ENCODE measurements around the gene IAPP. TPM values are rescaled to one million over a fixed set of nuclear protein-coding genes. Genes with fewer than 3 reads are reported as not detected.

The IAPP gene
- total RNA-seq, 3 donors from 2014 or later: not detected

GRCh38 chr12:21334771-21335325 is 37.9 kb upstream of the IAPP start, which contains the start of gene SLCO1A2:
Gene SLCO1A2 (minus strand): TSS chr12:21334917. CDS start chr12:21334647, 270 bp downstream.
- intact Hi-C loops (cut with DNase I; ENCODE audit: low total_unique reads): no loop called here

GRCh38 chr12:21336656-21337055 is 36.0 kb upstream of the IAPP start:
- H3K4me3 ChIP-seq: no peak overlapping the region
- TF ChIP-seq CTCF (IDR thresholded peaks at IDR 0.05) (no peak), POLR2A (IDR thresholded peaks at IDR 0.05) (no peak), POLR2AphosphoS5 (IDR thresholded peaks at IDR 0.05) (no peak)
- H3K27me3 ChIP-seq: no peaks in the 10 kb centered on the region
- no peaks in the 10 kb centered on the region for H3K9me3 ChIP-seq
- H3K36me3 ChIP-seq: no peaks in the 10 kb centered on the region
- DNase-seq (ENCODE audit: low spot score in 2 of 2): no peak
- H3K27ac ChIP-seq: no peak overlapping the region
- no peaks in the 10 kb centered on the region for H3K4me1 ChIP-seq
- intact Hi-C loops (cut with DNase I; ENCODE audit: low total_unique reads): no loop called here

More at GRCh38 chr12:21334771-21335325, 37.9 kb upstream of the IAPP start, which contains the start of gene SLCO1A2:
- DNase-seq (ENCODE audit: low spot score in 2 of 2): no peak
- no peak within 1 kb of the TSS for H3K4me3 ChIP-seq
- no peak within 1 kb of the TSS for H3K27ac ChIP-seq
- H3K4me1 ChIP-seq: no peaks in the 10 kb centered on the region
- no peaks in the 10 kb centered on the region for H3K36me3 ChIP-seq
- TF ChIP-seq POLR2A (IDR thresholded peaks at IDR 0.05) (no peak), POLR2AphosphoS5 (IDR thresholded peaks at IDR 0.05) (no peak), CTCF (IDR thresholded peaks at IDR 0.05) (no peak)
- H3K9me3 ChIP-seq: peaks cover 0 to 15% of the 10 kb centered on the region in 2 donors
- no peaks in the 10 kb centered on the region for H3K27me3 ChIP-seq

GRCh38 chr12:21337453-21337852 is 35.2 kb upstream of the IAPP start:
- DNase-seq (ENCODE audit: low spot score in 2 of 2): no peak
- Histone ChIP-seq H3K9me3 (no peaks in the 10 kb centered on the region), H3K36me3 (no peaks in the 10 kb centered on the region), H3K27ac (no peak overlapping the region), H3K4me3 (no peak overlapping the region), H3K4me1 (no peaks in the 10 kb centered on the region), H3K27me3 (no peaks in the 10 kb centered on the region)
- no peak for TF ChIP-seq CTCF (IDR thresholded peaks at IDR 0.05)
- no peak for TF ChIP-seq POLR2AphosphoS5 (IDR thresholded peaks at IDR 0.05)
- TF ChIP-seq POLR2A (IDR thresholded peaks at IDR 0.05): no peak
- intact Hi-C loops (cut with DNase I; ENCODE audit: low total_unique reads): no loop called here

- no peak overlapping the region for H3K4me3 ChIP-seq
- no peaks in the 10 kb centered on the region for H3K4me1 ChIP-seq
- DNase-seq (ENCODE audit: low spot score in 2 of 2): no peak
- intact Hi-C loops (cut with DNase I; ENCODE audit: low total_unique reads): no loop called here
- no peaks in the 10 kb centered on the region for H3K27me3 ChIP-seq
- H3K27ac ChIP-seq: no peak overlapping the region
- H3K36me3 ChIP-seq: no peaks in the 10 kb centered on the region
- no peaks in the 10 kb centered on the region for H3K9me3 ChIP-seq
- no peak for TF ChIP-seq CTCF (IDR thresholded peaks at IDR 0.05)
- no peak for TF ChIP-seq POLR2AphosphoS5 (IDR thresholded peaks at IDR 0.05)
- no peak for TF ChIP-seq POLR2A (IDR thresholded peaks at IDR 0.05)
Measured at GRCh38 chr12:21337959-21338744, 34.5 kb upstream of the IAPP start.

- intact Hi-C loops (cut with DNase I; ENCODE audit: low total_unique reads): no loop called here
- Histone ChIP-seq H3K36me3 (no peaks in the 10 kb centered on the region), H3K27me3 (no peaks in the 10 kb centered on the region), H3K4me3 (no peak overlapping the region), H3K4me1 (no peaks in the 10 kb centered on the region), H3K27ac (no peak overlapping the region), H3K9me3 (no peaks in the 10 kb centered on the region)
- DNase-seq (ENCODE audit: low spot score in 2 of 2): no peak
- TF ChIP-seq POLR2A (IDR thresholded peaks at IDR 0.05) (no peak), POLR2AphosphoS5 (IDR thresholded peaks at IDR 0.05) (no peak), CTCF (IDR thresholded peaks at IDR 0.05) (no peak)
Measured at GRCh38 chr12:21339921-21340320, 32.8 kb upstream of the IAPP start.
